ENCODE results near the gene PTPRN2.
"Not testable (repeated sequence)": the region's sequence is repeated elsewhere in the genome, so short reads cannot be mapped to it uniquely, and the experiment has no call there.

Gene PTPRN2

GRCh38 chr7:157936976-157937375, 650.6 kb downstream of the PTPRN2 start:
- no peak for DNase-seq (ENCODE audit: low read depth)
- no peak overlapping the region for H3K4me3 ChIP-seq (ENCODE audit: low read depth, low read length)
- no peak for TF ChIP-seq CTCF (conservative IDR thresholded peaks at IDR 0.05; ENCODE audit: low read depth, low read length)

- not testable (repeated sequence) for H3K4me3 ChIP-seq (ENCODE audit: low read depth, low read length); DNase-seq (ENCODE audit: low read depth)
Observed at GRCh38 chr7:157935721-157936120, 651.9 kb downstream of the PTPRN2 start.

- DNase-seq (ENCODE audit: low read depth); H3K4me3 ChIP-seq (ENCODE audit: low read depth, low read length): not testable (repeated sequence)
Observed at GRCh38 chr7:157933219-157934155, 654.1 kb downstream of the PTPRN2 start.

- H3K4me3 ChIP-seq (ENCODE audit: low read depth, low read length), result no peak overlapping the region
- DNase-seq (ENCODE audit: low read depth), result no peak
- TF ChIP-seq CTCF (conservative IDR thresholded peaks at IDR 0.05; ENCODE audit: low read depth, low read length), result no peak
Observed at GRCh38 chr7:157932498-157933218, 655.0 kb downstream of the PTPRN2 start.

- TF ChIP-seq CTCF (conservative IDR thresholded peaks at IDR 0.05; ENCODE audit: low read depth, low read length), result no peak
- no peak overlapping the region for H3K4me3 ChIP-seq (ENCODE audit: low read depth, low read length)
- DNase-seq (ENCODE audit: low read depth), result no peak
Observed at GRCh38 chr7:157930926-157931466, 656.6 kb downstream of the PTPRN2 start.

- no peak for DNase-seq (ENCODE audit: low read depth)
- no peak overlapping the region for H3K4me3 ChIP-seq (ENCODE audit: low read depth, low read length)
- no peak for TF ChIP-seq CTCF (conservative IDR thresholded peaks at IDR 0.05; ENCODE audit: low read depth, low read length)
Observed at GRCh38 chr7:157930441-157930840, 657.2 kb downstream of the PTPRN2 start.

- H3K4me3 ChIP-seq (ENCODE audit: low read depth, low read length), result no peak overlapping the region
- TF ChIP-seq CTCF (conservative IDR thresholded peaks at IDR 0.05; ENCODE audit: low read depth, low read length), result no peak
- no peak for DNase-seq (ENCODE audit: low read depth)
Observed at GRCh38 chr7:157929671-157930070, 658.0 kb downstream of the PTPRN2 start.

Measured in choroid plexus epithelial cell (primary cell).